H9 (cell line): Measurements from ENCODE around the gene TESPA1. TPM values are rescaled to one million over a fixed set of nuclear protein-coding genes. Genes with fewer than 3 reads are reported as not detected.
A peak's percentile ranks its signal among the peaks of the same experiment; 100 is the strongest.

Source experiments
- DNase-seq: peaks from one replicate; pipeline ENCODE4 v3.0.0-alpha.2; 2017
- H2AFZ ChIP-seq: one replicate; pipeline ENCODE4 v1.6.1; 2013; ENCODE audit warnings: mild to moderate bottlenecking, low read length, control low read depth, moderate library complexity
- H2AK5ac ChIP-seq: 2 replicates; pipeline ENCODE4 v1.6.1; 2013; ENCODE audit warnings: low read length, control low read depth, mixed read lengths; ENCODE audit not compliant: insufficient read length
- H2BK120ac ChIP-seq: one replicate; pipeline ENCODE4 v1.6.1; 2013; ENCODE audit warnings: low read depth, mild to moderate bottlenecking, low read length, control low read depth, inconsistent platforms; ENCODE audit not compliant: poor library complexity, severe bottlenecking
- H2BK12ac ChIP-seq: 2 replicates; pipeline ENCODE4 v1.6.1; 2013; ENCODE audit warnings: low read length, control low read depth, mixed read lengths, low read depth; ENCODE audit not compliant: insufficient read length
- H2BK15ac ChIP-seq: 2 replicates; pipeline ENCODE4 v1.6.1; 2013; ENCODE audit warnings: low read depth, low read length, control low read depth
- H2BK20ac ChIP-seq: one replicate; pipeline ENCODE4 v1.6.1; 2013; ENCODE audit warnings: low read depth, mild to moderate bottlenecking, low read length, control low read depth, inconsistent platforms; ENCODE audit not compliant: poor library complexity, severe bottlenecking
- H2BK5ac ChIP-seq: 2 replicates; pipeline ENCODE4 v1.6.1; 2013; ENCODE audit warnings: low read length, control low read depth, mixed read lengths; ENCODE audit not compliant: insufficient read length
- H3K14ac ChIP-seq: 2 replicates; pipeline ENCODE4 v1.6.1; 2013; ENCODE audit warnings: low read length, control low read depth; ENCODE audit not compliant: insufficient read depth
- H3K18ac ChIP-seq: 2 replicates; pipeline ENCODE4 v1.6.1; 2013; ENCODE audit warnings: low read depth, mild to moderate bottlenecking, mixed read lengths, low read length, control low read depth; ENCODE audit not compliant: insufficient read length
- H3K23ac ChIP-seq: 2 replicates; pipeline ENCODE4 v1.6.1; 2013; ENCODE audit warnings: low read length, control low read depth, mixed read lengths, low read depth; ENCODE audit not compliant: insufficient read length
- H3K23me2 ChIP-seq: 2 replicates; pipeline ENCODE4 v1.6.1; 2013; ENCODE audit warnings: low read depth, mild to moderate bottlenecking, mixed read lengths, low read length, control low read depth; ENCODE audit not compliant: insufficient read length, poor library complexity, severe bottlenecking
- H3K27ac ChIP-seq: 2 replicates; pipeline ENCODE4 v1.5.1; 2013; ENCODE audit warnings: low read length, control low read depth, mixed read lengths, low read depth; ENCODE audit not compliant: insufficient read length
- H3K27me3 ChIP-seq: 2 replicates; pipeline ENCODE4 v1.6.1; 2013; ENCODE audit warnings: low read length, control low read depth, inconsistent platforms; ENCODE audit not compliant: insufficient read depth
- H3K4ac ChIP-seq: 2 replicates; pipeline ENCODE4 v1.6.1; 2013; ENCODE audit warnings: low read depth, mild to moderate bottlenecking, control low read depth, inconsistent platforms, low read length, moderate library complexity
- H3K4me1 ChIP-seq: 2 replicates; pipeline ENCODE4 v1.6.1; 2013; ENCODE audit warnings: low read length, control low read depth, inconsistent platforms; ENCODE audit not compliant: insufficient read depth
- H3K4me2 ChIP-seq: 2 replicates; pipeline ENCODE4 v1.6.1; 2013; ENCODE audit warnings: low read length, control low read depth, mixed read lengths; ENCODE audit not compliant: insufficient read length, insufficient read depth
- H3K56ac ChIP-seq: 2 replicates; pipeline ENCODE4 v1.6.1; 2013; ENCODE audit warnings: low read depth, mild to moderate bottlenecking, mixed read lengths, low read length, control low read depth; ENCODE audit not compliant: insufficient read length
- H3K79me1 ChIP-seq: 2 replicates; pipeline ENCODE4 v1.6.1; 2013; ENCODE audit warnings: low read depth, mild to moderate bottlenecking, moderate library complexity, low read length, control low read depth, inconsistent platforms; ENCODE audit not compliant: insufficient read depth, poor library complexity, severe bottlenecking
- H3K79me2 ChIP-seq: 2 replicates; pipeline ENCODE4 v1.6.1; 2013; ENCODE audit warnings: low read length, control low read depth, inconsistent platforms; ENCODE audit not compliant: insufficient read depth
- H3K9ac ChIP-seq: 2 replicates; pipeline ENCODE4 v1.6.1; 2013; ENCODE audit warnings: low read length, control low read depth, mixed read lengths; ENCODE audit not compliant: insufficient read length; ENCODE audit errors: extremely low read depth
- H3K9me3 ChIP-seq: one replicate; pipeline ENCODE4 v1.6.1; 2013; ENCODE audit warnings: low read depth, low read length, inconsistent platforms; ENCODE audit not compliant: control insufficient read depth
- H3T11ph ChIP-seq: one replicate; pipeline ENCODE4 v1.6.1; 2013; ENCODE audit warnings: mild to moderate bottlenecking, low read length, control low read depth, inconsistent platforms
- H4K20me1 ChIP-seq: one replicate; pipeline ENCODE4 v1.6.1; 2013; ENCODE audit not compliant: control insufficient read depth, insufficient read length, insufficient read depth
- H4K5ac ChIP-seq: 2 replicates; pipeline ENCODE4 v1.6.1; 2013; ENCODE audit warnings: low read depth, mild to moderate bottlenecking, mixed read lengths, low read length, control low read depth; ENCODE audit not compliant: insufficient read length
- H4K8ac ChIP-seq: replicated peaks from 2 replicates; pipeline ENCODE4 v1.6.1; 2013; ENCODE audit warnings: low read length, control low read depth, mixed read lengths, low read depth; ENCODE audit not compliant: insufficient read length
- H4K91ac ChIP-seq: 2 replicates; pipeline ENCODE4 v1.6.1; 2013; ENCODE audit warnings: low read depth, mild to moderate bottlenecking, moderate library complexity, mixed read lengths, low read length, control low read depth; ENCODE audit not compliant: insufficient read length
- H3K27ac Mint-ChIP-seq, 3 experiments: 2 replicates in 2 of 3; 3 replicates in 1 of 3; pipeline ENCODE4 v1.8.0; 2020 to 2021; ENCODE audit warnings: mixed read lengths in 3 of 3, mild to moderate bottlenecking in 1 of 3, moderate library complexity in 1 of 3
- H3K27me3 Mint-ChIP-seq: 2 replicates; pipeline ENCODE4 v1.8.0; 2021; ENCODE audit warnings: low read depth, mild to moderate bottlenecking, moderate library complexity, mixed read lengths
- H3K36me3 Mint-ChIP-seq, 3 experiments: 2 replicates in 2 of 3; 3 replicates in 1 of 3; pipeline ENCODE4 v1.8.0; 2020 to 2021; ENCODE audit warnings: low read depth in 3 of 3, mixed read lengths in 3 of 3; ENCODE audit not compliant: insufficient read depth in 1 of 3
- H3K4me1 Mint-ChIP-seq, 2 experiments: 2 replicates each; pipeline ENCODE4 v1.8.0; 2020; ENCODE audit warnings: mixed read lengths in 2 of 2
- H3K4me3 Mint-ChIP-seq, 2 experiments: 2 replicates in 1 of 2; 3 replicates in 1 of 2; pipeline ENCODE4 v1.8.0; 2020 to 2021; ENCODE audit warnings: mild to moderate bottlenecking in 2 of 2, mixed read lengths in 2 of 2, moderate library complexity in 1 of 2
- H3K9me3 Mint-ChIP-seq, 2 experiments: 2 replicates in 1 of 2; 3 replicates in 1 of 2; pipeline ENCODE4 v1.8.0; 2020; ENCODE audit warnings: mild to moderate bottlenecking in 2 of 2, mixed read lengths in 2 of 2, moderate library complexity in 1 of 2
- WGBS: extraction: QIAGEN DNeasy Blood & Tissue Kit; methylation state at CpG from one replicate; pipeline ENCODE4 v1.1.7; 2013; ENCODE audit warnings: missing lambda C conversion rate, low lambda C conversion rate, mixed read lengths; ENCODE audit not compliant: insufficient read length; ENCODE audit errors: extremely low coverage; 5-methylcytosine and 5-hydroxymethylcytosine counted together
- total RNA-seq: library from RNA; stranded (reverse); gene quantifications from 2 replicates; pipeline ENCODE4 v1.2.1, GENCODE V29; 2021
- TF ChIP-seq, protein P1 (sequence below): fragments of 200-600 bp; sonication (generic); conservative IDR thresholded peaks from 3 replicates; pipeline ENCODE4 v1.8.0; 2021; ENCODE audit warnings: antibody characterized with exemption, mild to moderate bottlenecking

Gene TESPA1
- total RNA-seq, 1 experiment from 2014 or later, result not detected

GRCh38 chr12:54959291-54960018 lies 25.1 kb downstream of the TESPA1 start:
- Histone ChIP-seq H2BK5ac (no peak overlapping the region), H2BK20ac (no peak overlapping the region), H3K9me3 (no peaks in the 10 kb centered on the region), H2BK120ac (no peak overlapping the region), H3K18ac (no peak overlapping the region), H3K4ac (no peak overlapping the region), H3K27ac (no peak overlapping the region), H4K20me1 (no peaks in the 10 kb centered on the region), H3K23me2 (no peaks in the 10 kb centered on the region), H3K4me1 (no peaks in the 10 kb centered on the region), H4K8ac (no peak overlapping the region), H2BK12ac (no peak overlapping the region), H2AFZ (peak overlapping the region; percentile 34), H3K14ac (no peak overlapping the region), H2BK15ac (no peak overlapping the region), H4K91ac (no peak overlapping the region), H4K5ac (no peak overlapping the region), H3K4me2 (no peak overlapping the region), H3K79me1 (no peaks in the 10 kb centered on the region), H2AK5ac (no peak overlapping the region), H3K27me3 (no peaks in the 10 kb centered on the region), H3K23ac (no peak overlapping the region), H3K79me2 (no peaks in the 10 kb centered on the region), H3K56ac (no peak overlapping the region), H3K9ac (no peak overlapping the region), H3T11ph (no peak overlapping the region)
- Mint-ChIP-seq H3K27me3 (no peaks in the 10 kb centered on the region), H3K4me3 (no peak overlapping the region), H3K9me3 (no peaks in the 10 kb centered on the region), H3K4me1 (peaks cover 19 to 21% of the 10 kb centered on the region in 2 experiments), H3K27ac (no peak overlapping the region), H3K36me3 (peaks cover 0 to 2% (median 0%) of the 10 kb centered on the region in 3 experiments; a peak in 1 of 7 replicates)
- DNase-seq, result no peak
- TF ChIP-seq, protein P1, sequence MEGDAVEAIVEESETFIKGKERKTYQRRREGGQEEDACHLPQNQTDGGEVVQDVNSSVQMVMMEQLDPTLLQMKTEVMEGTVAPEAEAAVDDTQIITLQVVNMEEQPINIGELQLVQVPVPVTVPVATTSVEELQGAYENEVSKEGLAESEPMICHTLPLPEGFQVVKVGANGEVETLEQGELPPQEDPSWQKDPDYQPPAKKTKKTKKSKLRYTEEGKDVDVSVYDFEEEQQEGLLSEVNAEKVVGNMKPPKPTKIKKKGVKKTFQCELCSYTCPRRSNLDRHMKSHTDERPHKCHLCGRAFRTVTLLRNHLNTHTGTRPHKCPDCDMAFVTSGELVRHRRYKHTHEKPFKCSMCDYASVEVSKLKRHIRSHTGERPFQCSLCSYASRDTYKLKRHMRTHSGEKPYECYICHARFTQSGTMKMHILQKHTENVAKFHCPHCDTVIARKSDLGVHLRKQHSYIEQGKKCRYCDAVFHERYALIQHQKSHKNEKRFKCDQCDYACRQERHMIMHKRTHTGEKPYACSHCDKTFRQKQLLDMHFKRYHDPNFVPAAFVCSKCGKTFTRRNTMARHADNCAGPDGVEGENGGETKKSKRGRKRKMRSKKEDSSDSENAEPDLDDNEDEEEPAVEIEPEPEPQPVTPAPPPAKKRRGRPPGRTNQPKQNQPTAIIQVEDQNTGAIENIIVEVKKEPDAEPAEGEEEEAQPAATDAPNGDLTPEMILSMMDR, result no peak
- WGBS, result no CpG with 5 or more reads among the region's 10 CpGs
